Measurements from ENCODE around the gene NR2C2AP.

The NR2C2AP gene

DNA sequence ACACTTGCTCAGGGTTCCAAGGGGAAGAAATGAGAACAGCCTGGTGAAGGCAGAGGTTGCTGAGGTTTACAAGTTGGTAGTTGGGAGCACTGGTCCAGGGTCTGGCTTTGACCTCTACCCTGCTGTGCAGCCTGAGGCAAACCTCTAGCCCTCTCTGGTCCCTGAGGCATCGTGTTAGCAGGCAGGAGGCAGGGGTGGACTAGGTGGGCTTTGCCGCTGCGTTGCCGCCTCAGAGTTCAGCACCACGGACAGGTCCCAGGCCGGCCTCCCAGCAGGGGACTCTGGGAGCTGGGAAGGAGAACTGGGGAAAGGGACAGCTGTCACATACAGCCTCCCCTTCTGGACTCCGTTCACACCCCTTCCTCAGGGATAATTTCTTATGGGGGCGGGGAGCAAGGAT lies 11.7 kb upstream of the NR2C2AP start:
- no peak for DNase-seq (ENCODE audit: low spot score)

DNA sequence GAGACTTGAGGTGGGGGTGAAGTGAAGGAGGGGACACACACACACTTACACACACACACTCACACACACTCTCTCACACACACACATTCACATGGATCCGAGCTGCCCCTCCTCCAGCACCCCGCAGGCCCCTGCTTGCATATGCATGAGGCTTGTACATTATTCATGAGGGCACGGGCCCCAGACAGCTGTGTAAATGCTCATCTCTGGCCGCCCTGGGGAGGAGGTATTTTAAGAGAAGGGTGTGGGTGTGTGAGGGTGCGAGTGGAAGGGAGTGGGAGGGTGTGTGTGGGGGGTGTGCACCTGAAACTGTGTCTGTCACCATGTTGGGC lies 10.9 kb upstream of the NR2C2AP start:
- DNase-seq (ENCODE audit: low spot score), result no peak

DNA sequence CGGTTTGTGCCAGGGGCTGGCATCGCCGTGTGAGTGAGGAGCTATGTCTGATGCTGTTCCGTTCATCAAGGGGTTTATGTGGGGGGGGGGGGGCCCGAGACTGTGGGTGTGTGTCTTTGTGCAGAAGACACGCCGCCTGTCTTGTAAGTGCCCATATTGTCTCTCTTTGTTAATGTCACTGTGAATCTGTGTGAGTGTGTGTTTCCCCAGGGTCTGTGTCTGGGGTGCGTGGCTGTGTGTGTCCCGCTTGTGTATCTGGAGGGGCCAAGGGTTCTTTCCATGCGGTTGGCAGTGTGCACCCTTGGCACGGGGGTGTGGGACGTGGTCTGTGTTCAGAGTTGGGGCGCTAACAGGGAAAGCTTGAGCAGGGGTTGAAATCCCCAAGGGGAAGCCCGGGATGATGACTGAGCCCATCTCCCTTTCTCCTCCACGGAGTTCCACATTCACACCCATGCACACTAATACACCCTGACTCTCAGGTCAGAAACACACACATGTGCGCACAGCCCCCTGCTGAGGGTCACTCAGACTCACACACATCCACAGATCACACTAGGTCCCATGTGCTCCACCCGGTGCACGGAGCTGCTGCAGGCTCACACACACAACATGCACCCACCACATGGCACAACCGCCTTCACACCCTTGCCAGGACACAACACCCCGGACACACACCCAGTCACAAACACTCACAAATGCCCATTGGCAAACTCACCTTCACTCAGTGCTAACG lies 10.4 kb upstream of the NR2C2AP start:
- DNase-seq (ENCODE audit: low spot score), result no peak

DNA sequence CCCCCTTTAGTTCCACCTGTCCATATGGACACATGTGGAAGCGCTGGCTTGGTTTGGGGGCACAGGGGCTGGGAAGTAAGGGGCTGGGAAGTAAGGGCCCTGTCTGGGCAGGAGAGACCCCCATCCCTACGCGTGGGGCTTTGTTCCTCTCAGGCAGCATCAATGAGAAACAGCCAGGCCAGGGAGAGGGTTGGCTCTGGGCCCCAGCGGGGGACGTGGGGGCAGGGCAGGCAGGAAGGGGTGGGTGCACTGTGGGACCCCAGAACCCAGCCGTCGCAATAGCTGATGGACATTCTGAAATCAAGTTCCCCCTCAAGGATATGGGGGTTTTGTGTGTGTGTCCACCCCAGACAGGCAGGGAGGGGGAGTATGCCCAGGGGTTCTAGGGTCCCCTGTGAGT lies 9.7 kb upstream of the NR2C2AP start:
- no peak for DNase-seq (ENCODE audit: low spot score)

DNA sequence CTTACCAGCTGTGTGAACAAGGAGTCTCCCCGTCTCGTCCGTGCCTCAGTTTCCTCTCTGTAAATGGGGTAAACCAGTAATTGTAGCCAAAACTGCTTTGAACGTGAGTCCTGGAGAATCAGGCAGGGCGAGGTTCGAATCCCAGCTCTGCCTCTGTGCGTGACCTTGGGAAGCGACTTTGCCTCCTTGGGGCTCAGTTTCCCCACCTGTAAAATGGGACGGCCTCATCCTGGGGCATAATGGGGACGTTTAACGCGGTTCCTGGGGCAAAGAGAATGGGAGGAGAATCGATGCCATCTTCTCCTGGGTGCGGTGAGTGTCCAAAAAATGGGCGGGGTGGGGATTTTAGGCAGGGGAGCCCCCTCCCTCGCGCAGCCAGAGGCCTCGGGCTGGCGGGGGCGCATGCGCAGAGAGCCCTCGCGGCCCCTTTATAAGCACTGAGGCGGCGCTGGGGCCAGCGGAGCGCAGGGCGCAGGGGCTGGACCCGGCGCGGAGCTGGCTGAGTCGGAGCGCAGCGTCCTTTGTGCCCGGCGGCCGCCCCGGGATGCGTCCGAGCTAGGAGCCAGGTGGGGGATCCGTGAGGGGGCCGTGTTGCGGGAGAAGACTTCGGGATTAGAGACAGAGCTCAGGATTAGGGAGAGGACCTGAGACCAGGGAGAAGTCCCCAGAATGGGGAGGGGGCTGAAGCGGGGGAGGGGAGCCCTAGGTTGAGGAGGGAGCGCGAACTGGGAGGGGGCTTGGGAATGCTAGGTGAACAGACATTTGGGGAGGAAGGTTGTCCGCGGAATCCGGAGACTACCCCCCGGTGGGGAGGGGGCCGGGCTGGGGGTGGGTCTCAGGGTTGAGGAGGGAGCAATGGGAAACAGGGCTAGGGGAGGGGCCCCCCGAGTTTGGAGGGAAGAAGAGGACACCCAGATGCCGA lies 8.5 kb upstream of the NR2C2AP start, which contains the start of gene NCAN:
NCAN (plus strand) TSS at position 460 of the 922 bp plus-strand sequence. CDS start 4,996 bp downstream, outside the sequence.
- DNase-seq (ENCODE audit: low spot score), result peak; percentile 82

DNA sequence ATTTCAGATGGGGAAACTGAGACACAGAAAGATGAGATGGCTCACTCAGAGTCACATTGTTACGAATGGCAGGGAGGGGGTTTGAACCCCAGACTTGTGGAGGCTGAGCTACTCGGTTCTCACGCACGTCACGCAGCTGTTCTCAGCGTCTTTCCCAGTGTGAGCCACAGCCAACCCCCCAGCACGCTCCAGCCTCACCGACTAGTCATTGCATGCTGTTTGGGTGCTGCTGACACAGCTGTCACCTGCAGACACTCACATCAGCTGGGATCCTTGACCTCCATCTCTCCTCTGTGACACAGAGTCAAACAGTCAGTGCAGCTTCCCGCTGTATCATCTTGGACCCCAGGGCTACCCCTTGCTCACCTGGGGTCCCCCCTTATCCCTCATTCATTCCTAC lies 6.2 kb upstream of the NR2C2AP start:
- no peak for DNase-seq (ENCODE audit: low spot score)

- no peak for DNase-seq (ENCODE audit: low spot score)
Observed at GRCh38 chr19:19207637-19208572, 4.7 kb upstream of the NR2C2AP start.

DNA sequence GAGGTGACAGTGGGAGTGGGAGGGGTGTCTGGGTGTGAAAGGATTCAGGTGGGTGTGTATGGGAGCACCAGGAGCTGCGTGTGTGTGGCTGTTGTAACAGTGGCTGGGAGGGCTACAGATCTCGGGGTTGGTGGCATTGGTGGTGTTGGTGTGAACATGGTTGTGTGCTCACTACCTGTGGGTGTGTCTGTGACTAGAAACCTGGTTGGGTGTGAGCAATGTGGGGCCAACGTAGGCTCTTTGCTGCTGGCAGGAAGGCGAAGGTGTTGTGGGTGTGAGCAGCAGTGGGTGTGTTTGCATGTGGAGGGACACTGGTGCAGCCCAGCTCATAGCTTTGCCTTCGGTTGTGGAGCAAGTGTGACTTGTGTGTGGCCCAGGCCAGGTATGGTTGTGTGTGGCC lies 3.7 kb upstream of the NR2C2AP start:
- DNase-seq (ENCODE audit: low spot score), result no peak

GRCh38 chr19:19205416-19206410 lies 2.5 kb upstream of the NR2C2AP start:
- no peak for DNase-seq (ENCODE audit: low spot score)

- no peak for DNase-seq (ENCODE audit: low spot score)
Observed at GRCh38 chr19:19204181-19204580, 967 bp upstream of the NR2C2AP start.

- DNase-seq (ENCODE audit: low spot score), result no peak
Observed at GRCh38 chr19:19202707-19203011, 555 bp downstream of the NR2C2AP start.

DNA sequence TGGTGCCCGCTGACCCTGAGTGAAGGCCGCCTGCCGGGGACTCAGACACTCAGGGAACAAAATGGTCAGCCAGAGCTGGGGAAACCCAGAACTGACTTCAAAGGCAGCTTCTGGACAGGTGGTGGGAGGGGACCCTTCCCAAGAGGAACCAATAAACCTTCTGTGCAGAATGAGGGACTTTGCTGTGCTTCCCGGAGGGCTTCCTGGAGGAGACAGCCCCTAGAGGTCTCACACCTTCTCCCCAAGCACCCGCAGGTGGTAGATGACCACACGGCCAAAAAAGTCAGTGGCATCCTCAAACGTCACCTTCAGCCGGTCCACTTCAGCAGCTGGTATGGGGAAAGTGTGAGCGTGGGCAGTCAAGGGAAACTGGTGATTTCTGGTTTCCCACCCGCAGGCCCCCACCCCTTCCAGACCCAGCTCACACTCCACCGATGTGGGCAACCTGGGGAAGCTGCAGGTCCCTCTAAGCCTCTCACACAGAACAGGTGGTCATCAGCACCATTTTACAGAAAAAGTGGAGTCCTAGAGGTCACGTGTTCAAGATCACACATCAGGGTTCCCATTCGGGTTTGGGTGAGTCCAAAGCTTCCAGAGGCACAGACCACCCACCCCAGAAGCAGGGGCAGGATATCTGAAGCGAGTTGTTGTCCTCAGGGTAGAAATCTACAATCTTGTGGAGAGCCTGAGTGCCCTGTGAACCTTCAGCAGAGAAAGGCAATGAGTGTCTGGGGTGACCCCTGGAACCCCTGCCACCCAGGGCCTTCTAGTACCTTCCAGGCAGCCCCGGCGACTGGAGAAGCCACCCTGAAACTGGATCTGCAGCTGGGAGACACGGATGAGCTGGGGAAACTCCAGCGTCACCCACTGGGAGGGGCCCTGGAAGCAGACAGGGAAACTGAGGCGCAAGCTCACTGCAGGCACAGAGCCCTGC lies 1.2 kb downstream of the NR2C2AP start:
- no peak for DNase-seq (ENCODE audit: low spot score)

DNA sequence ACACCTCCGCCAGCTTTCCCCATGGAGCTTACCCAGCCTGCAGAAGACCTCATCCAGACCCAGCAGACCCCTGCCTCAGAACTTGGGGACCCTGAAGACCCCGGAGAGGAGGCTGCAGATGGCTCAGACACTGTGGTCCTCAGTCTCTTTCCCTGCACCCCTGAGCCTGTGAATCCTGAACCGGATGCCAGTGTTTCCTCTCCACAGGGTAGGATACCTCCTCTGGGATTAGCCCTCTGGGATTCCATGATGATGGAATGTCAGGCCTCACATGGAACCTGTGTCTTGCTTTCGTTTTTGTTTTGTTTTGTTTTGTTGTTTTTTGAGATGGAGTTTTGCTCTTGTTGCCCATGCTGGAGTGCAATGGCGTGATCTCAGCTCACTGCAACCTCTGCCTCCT lies 9.3 kb downstream of the NR2C2AP start:
- no peak for DNase-seq (ENCODE audit: low spot score)

- no peak for DNase-seq (ENCODE audit: low spot score)
Observed at GRCh38 chr19:19192910-19193423, 10.2 kb downstream of the NR2C2AP start.

GRCh38 chr19:19192078-19192882 lies 10.9 kb downstream of the NR2C2AP start, which contains the start of the genes BORCS8 and RFXANK:
Gene BORCS8 (minus strand): TSS chr19:19192152. CDS start chr19:19192117, 35 bp downstream.
Gene RFXANK (plus strand): TSS chr19:19192258. CDS start chr19:19193947, 1,689 bp downstream.
- peak; percentile 96 for DNase-seq (ENCODE audit: low spot score)

DNA sequence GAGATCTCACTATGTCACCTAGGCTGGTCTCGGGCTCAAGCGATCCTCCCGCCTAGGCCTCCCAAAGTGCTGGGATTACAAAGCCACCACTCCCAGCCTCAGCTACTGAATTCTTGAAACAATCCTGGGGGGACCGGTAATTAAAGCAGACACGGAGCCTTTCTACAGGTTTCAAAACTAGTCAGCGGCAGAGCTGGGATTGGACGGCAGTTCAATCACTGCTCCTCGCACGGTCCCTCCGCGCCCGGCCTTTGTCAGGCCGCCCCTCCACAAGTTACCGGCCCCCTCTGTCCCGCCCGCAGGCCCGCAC lies 11.5 kb downstream of the NR2C2AP start:
- no peak for DNase-seq (ENCODE audit: low spot score)

GRCh38 chr19:19186742-19187141 lies 16.5 kb downstream of the NR2C2AP start:
- DNase-seq (ENCODE audit: low spot score), result no peak

GRCh38 chr19:19185853-19186740 lies 17.1 kb downstream of the NR2C2AP start:
- peak; percentile 81 for DNase-seq (ENCODE audit: low spot score)
